HepG2 (cell line): ENCODE results near the gene HCFC1R1. TPM values are rescaled to one million over a fixed set of nuclear protein-coding genes. Genes with fewer than 3 reads are reported as not detected.

Experiments
- CENPT ChIP-seq: sonication (generic); formaldehyde crosslinking; IDR thresholded peaks from 2 replicates; pipeline ENCODE4 v1.8.0; 2022; ENCODE audit warnings: low read depth, mild to moderate bottlenecking, moderate library complexity, missing genetic modification reagents
- FOXP1 ChIP-seq, 2 experiments: fragments of 450-650 bp in 1 of 2; IDR thresholded peaks; 2 replicates each; pipeline ENCODE4 v1.6.1; 2017 to 2018; ENCODE audit warnings: antibody characterized with exemption in 1 of 2
- GTF2F1 ChIP-seq: fragments of 150-350 bp; IDR thresholded peaks from 2 replicates; pipeline ENCODE4 v1.6.1; 2014; ENCODE audit warnings: low read length
- MATR3 ChIP-seq: sonication (generic); formaldehyde crosslinking; IDR thresholded peaks from 2 replicates; pipeline ENCODE4 v1.4.0; 2020; ENCODE audit warnings: missing genetic modification reagents
- MTF2 ChIP-seq: sonication (generic); formaldehyde crosslinking; IDR thresholded peaks from 2 replicates; pipeline ENCODE4 v1.5.0; 2020; ENCODE audit warnings: missing genetic modification reagents, borderline replicate concordance
- MXD4 ChIP-seq: IDR thresholded peaks from 2 replicates; pipeline ENCODE4 v1.6.1; 2016; ENCODE audit warnings: mild to moderate bottlenecking, missing biosample characterization, missing genetic modification reagents
- SMC3 ChIP-seq: IDR thresholded peaks from 2 replicates; pipeline ENCODE4 v1.6.1; 2011; ENCODE audit warnings: low read length, improper control_type of control experiment
- ZBTB42 ChIP-seq: sonication (generic); formaldehyde crosslinking; IDR thresholded peaks from 2 replicates; pipeline ENCODE4 v1.5.0; 2020; ENCODE audit warnings: mild to moderate bottlenecking, missing genetic modification reagents
- ZKSCAN5 ChIP-seq: sonication (generic); formaldehyde crosslinking; IDR thresholded peaks from 2 replicates; pipeline ENCODE4 v1.5.1; 2020; ENCODE audit warnings: mild to moderate bottlenecking, missing genetic modification reagents
- ZMYM2 ChIP-seq: sonication (generic); formaldehyde crosslinking; IDR thresholded peaks from 2 replicates; pipeline ENCODE4 v1.8.0; 2022; ENCODE audit warnings: mild to moderate bottlenecking, missing genetic modification reagents
- ZNF383 ChIP-seq: sonication (generic); formaldehyde crosslinking; IDR thresholded peaks from 2 replicates; pipeline ENCODE4 v1.4.0; 2020; ENCODE audit warnings: missing genetic modification reagents, mild to moderate bottlenecking, borderline replicate concordance
- ZNF879 ChIP-seq: sonication (generic); formaldehyde crosslinking; IDR thresholded peaks from 2 replicates; pipeline ENCODE4 v1.8.1; 2023; ENCODE audit warnings: missing genetic modification reagents
- ZZZ3 ChIP-seq: sonication (generic); formaldehyde crosslinking; IDR thresholded peaks from 2 replicates; pipeline ENCODE4 v1.4.0; 2020; ENCODE audit warnings: missing genetic modification reagents, mild to moderate bottlenecking, borderline replicate concordance
- polyA plus RNA-seq, 8 experiments: library from polyadenylated mRNA; depleted of rRNA in 3 of 8; stranded (reverse) in 7 of 8; unstranded in 1 of 8; fragments of >200 nt; fragmentation: Illumina TruSeq in 4 of 8; extraction: Trizol in 4 of 8; gene quantifications; 2 replicates each; pipeline versions ENCODE4 v1.2.1 to v1.2.3, GENCODE V29; 2011 to 2016; ENCODE audit warnings: low read depth in 4 of 8, missing spikeins in 1 of 8, mixed read lengths in 1 of 8; ENCODE audit not compliant: insufficient read depth in 1 of 8
- total RNA-seq, 5 experiments: library from RNA; depleted of rRNA; stranded (reverse); fragments of >200 nt; fragmentation: Illumina TruSeq; extraction: Trizol; gene quantifications; 2 replicates each; pipeline ENCODE4 v1.2.3, GENCODE V29; 2016; ENCODE audit warnings: low read depth in 1 of 5
- TF ChIP-seq, protein P1 (sequence below): sonication (generic); formaldehyde crosslinking; IDR thresholded peaks from 2 replicates; pipeline ENCODE4 v1.4.0; 2020; ENCODE audit warnings: missing genetic modification reagents, borderline replicate concordance
- TF ChIP-seq, protein P2 (sequence below): sonication (generic); formaldehyde crosslinking; IDR thresholded peaks from 2 replicates; pipeline ENCODE4 v1.8.0; 2022; ENCODE audit warnings: missing genetic modification reagents, mild to moderate bottlenecking, borderline replicate concordance
- TF ChIP-seq, protein P3 (sequence below): sonication (generic); formaldehyde crosslinking; IDR thresholded peaks from 2 replicates; pipeline ENCODE4 v1.9.0; 2021; ENCODE audit warnings: missing genetic modification reagents, mild to moderate bottlenecking, borderline replicate concordance
- TF ChIP-seq, protein P4 (sequence below): sonication (generic); formaldehyde crosslinking; IDR thresholded peaks from 2 replicates; pipeline ENCODE4 v1.5.1; 2020; ENCODE audit warnings: missing genetic modification reagents, mild to moderate bottlenecking, borderline replicate concordance
- TF ChIP-seq, protein P5 (sequence below): IDR thresholded peaks from 2 replicates; pipeline ENCODE4 v1.6.1; 2012; ENCODE audit warnings: low read depth, low read length, improper control_type of control experiment

HCFC1R1 gene
- total and polyA plus RNA-seq, 2 of the 13 experiments (the other 11 are each of a cell fraction or from before 2014, with no cell fraction given): 13.8 to 16.1 TPM

GRCh38 chr16:2980227-2981176 is 43.2 kb downstream of the HCFC1R1 start, which contains the start of gene PKMYT1 (continued):
- TF ChIP-seq, protein P1, sequence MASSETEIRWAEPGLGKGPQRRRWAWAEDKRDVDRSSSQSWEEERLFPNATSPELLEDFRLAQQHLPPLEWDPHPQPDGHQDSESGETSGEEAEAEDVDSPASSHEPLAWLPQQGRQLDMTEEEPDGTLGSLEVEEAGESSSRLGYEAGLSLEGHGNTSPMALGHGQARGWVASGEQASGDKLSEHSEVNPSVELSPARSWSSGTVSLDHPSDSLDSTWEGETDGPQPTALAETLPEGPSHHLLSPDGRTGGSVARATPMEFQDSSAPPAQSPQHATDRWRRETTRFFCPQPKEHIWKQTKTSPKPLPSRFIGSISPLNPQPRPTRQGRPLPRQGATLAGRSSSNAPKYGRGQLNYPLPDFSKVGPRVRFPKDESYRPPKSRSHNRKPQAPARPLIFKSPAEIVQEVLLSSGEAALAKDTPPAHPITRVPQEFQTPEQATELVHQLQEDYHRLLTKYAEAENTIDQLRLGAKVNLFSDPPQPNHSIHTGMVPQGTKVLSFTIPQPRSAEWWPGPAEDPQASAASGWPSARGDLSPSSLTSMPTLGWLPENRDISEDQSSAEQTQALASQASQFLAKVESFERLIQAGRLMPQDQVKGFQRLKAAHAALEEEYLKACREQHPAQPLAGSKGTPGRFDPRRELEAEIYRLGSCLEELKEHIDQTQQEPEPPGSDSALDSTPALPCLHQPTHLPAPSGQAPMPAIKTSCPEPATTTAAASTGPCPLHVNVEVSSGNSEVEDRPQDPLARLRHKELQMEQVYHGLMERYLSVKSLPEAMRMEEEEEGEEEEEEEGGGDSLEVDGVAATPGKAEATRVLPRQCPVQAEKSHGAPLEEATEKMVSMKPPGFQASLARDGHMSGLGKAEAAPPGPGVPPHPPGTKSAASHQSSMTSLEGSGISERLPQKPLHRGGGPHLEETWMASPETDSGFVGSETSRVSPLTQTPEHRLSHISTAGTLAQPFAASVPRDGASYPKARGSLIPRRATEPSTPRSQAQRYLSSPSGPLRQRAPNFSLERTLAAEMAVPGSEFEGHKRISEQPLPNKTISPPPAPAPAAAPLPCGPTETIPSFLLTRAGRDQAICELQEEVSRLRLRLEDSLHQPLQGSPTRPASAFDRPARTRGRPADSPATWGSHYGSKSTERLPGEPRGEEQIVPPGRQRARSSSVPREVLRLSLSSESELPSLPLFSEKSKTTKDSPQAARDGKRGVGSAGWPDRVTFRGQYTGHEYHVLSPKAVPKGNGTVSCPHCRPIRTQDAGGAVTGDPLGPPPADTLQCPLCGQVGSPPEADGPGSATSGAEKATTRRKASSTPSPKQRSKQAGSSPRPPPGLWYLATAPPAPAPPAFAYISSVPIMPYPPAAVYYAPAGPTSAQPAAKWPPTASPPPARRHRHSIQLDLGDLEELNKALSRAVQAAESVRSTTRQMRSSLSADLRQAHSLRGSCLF (CRISPR knock-in tag): 0 out of 2 replicates have a peak, but pooled peaks have one; percentile 50
- no peak for TF ChIP-seq ZMYM2
- no peak for TF ChIP-seq ZZZ3 (CRISPR knock-in tag)
- TF ChIP-seq, protein P2, sequence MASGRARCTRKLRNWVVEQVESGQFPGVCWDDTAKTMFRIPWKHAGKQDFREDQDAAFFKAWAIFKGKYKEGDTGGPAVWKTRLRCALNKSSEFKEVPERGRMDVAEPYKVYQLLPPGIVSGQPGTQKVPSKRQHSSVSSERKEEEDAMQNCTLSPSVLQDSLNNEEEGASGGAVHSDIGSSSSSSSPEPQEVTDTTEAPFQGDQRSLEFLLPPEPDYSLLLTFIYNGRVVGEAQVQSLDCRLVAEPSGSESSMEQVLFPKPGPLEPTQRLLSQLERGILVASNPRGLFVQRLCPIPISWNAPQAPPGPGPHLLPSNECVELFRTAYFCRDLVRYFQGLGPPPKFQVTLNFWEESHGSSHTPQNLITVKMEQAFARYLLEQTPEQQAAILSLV (CRISPR knock-in tag): peak; percentile 30; the same call in 1 of the 2 replicates
- no peak for TF ChIP-seq ZKSCAN5 (CRISPR knock-in tag)
- TF ChIP-seq, protein P3, sequence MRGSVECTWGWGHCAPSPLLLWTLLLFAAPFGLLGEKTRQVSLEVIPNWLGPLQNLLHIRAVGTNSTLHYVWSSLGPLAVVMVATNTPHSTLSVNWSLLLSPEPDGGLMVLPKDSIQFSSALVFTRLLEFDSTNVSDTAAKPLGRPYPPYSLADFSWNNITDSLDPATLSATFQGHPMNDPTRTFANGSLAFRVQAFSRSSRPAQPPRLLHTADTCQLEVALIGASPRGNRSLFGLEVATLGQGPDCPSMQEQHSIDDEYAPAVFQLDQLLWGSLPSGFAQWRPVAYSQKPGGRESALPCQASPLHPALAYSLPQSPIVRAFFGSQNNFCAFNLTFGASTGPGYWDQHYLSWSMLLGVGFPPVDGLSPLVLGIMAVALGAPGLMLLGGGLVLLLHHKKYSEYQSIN (CRISPR knock-in tag): no peak
- TF ChIP-seq FOXP1 (IDR thresholded peaks at IDR 0.05): no peak
- no peak for TF ChIP-seq FOXP1 (CRISPR knock-in tag; IDR thresholded peaks at IDR 0.05)
- no peak for TF ChIP-seq MTF2 (CRISPR knock-in tag)
- peak; percentile 69 for TF ChIP-seq MXD4
- TF ChIP-seq, protein P4, sequence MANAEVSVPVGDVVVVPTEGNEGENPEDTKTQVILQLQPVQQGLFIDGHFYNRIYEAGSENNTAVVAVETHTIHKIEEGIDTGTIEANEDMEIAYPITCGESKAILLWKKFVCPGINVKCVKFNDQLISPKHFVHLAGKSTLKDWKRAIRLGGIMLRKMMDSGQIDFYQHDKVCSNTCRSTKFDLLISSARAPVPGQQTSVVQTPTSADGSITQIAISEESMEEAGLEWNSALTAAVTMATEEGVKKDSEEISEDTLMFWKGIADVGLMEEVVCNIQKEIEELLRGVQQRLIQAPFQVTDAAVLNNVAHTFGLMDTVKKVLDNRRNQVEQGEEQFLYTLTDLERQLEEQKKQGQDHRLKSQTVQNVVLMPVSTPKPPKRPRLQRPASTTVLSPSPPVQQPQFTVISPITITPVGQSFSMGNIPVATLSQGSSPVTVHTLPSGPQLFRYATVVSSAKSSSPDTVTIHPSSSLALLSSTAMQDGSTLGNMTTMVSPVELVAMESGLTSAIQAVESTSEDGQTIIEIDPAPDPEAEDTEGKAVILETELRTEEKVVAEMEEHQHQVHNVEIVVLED (CRISPR knock-in tag): peak; percentile 94
- TF ChIP-seq GTF2F1: no peak
- no peak; the same call in 1 of the 2 replicates for TF ChIP-seq CENPT
- TF ChIP-seq ZBTB42 (CRISPR knock-in tag): no peak
- no peak for TF ChIP-seq ZNF879 (CRISPR knock-in tag)
- TF ChIP-seq, protein P5, sequence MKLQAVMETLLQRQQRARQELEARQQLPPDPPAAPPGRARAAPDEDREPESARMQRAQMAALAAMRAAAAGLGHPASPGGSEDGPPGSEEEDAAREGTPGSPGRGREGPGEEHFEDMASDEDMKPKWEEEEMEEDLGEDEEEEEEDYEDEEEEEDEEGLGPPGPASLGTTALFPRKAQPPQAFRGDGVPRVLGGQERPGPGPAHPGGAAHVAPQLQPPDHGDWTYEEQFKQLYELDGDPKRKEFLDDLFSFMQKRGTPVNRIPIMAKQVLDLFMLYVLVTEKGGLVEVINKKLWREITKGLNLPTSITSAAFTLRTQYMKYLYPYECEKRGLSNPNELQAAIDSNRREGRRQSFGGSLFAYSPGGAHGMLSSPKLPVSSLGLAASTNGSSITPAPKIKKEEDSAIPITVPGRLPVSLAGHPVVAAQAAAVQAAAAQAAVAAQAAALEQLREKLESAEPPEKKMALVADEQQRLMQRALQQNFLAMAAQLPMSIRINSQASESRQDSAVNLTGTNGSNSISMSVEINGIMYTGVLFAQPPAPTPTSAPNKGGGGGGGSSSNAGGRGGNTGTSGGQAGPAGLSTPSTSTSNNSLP: no peak
- 0 out of 2 replicates have a peak, but pooled peaks have one; percentile 25 for TF ChIP-seq ZNF383 (CRISPR knock-in tag)
- TF ChIP-seq MATR3 (CRISPR knock-in tag): no peak
- TF ChIP-seq SMC3: no peak
